ENCODE measurements around the gene FTO. TPM values are rescaled to one million over a fixed set of nuclear protein-coding genes. Genes with fewer than 3 reads are reported as not detected.

Gene FTO
- total RNA-seq, 1 experiment from 2014 or later = 55.0 TPM

DNA sequence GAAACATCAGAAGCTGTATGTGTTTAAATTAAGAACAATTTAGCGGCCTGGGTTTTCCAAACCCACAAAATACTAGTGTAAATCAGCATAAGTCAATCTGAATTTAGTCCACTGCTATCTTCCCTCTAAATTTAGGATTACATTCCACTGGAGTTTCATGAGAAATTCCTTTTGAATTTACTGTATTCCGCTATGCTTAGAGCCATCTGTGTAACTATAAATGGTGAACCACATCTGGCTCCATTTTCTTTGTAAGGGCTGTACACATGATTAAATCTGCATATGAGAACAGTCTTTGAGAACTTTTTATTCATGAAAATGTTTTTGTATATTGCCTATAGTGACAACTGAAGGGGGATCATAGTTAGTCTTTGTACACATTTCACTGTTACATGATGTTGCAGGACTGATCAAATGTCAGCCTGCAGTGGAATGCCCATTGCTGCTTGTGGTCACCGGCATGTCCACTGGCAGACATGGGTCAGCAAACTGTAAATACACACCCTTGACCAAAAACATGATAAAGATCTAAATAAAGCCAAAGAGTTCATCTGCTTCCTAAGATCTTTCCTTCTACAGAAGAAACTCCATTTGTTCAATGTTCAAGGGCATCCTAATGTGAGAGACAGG is 37.1 kb upstream of the FTO start:
- no TSS peak for BruUV-seq (replicated peaks)
- DNase-seq (ENCODE audit: unreplicated experiment) = no peak
- Mint-ChIP-seq H3K4me1 (ENCODE audit: insufficient read depth, unreplicated experiment) (no peaks in the 10 kb centered on the region), H3K4me3 (ENCODE audit: unreplicated experiment) (no peak overlapping the region), H3K27me3 (ENCODE audit: insufficient read depth, unreplicated experiment) (no peaks in the 10 kb centered on the region), H3K36me3 (ENCODE audit: insufficient read depth, unreplicated experiment) (no peaks in the 10 kb centered on the region), H3K27ac (ENCODE audit: low read depth, unreplicated experiment) (no peak overlapping the region), H3K9me3 (ENCODE audit: unreplicated experiment) (no peaks in the 10 kb centered on the region)
- intact Hi-C loops (cut with micrococcal nuclease) = no loop called here
- ChIA-PET POLR2A (no interaction called here), CTCF (no interaction called here)
- TF ChIP-seq, protein P1, sequence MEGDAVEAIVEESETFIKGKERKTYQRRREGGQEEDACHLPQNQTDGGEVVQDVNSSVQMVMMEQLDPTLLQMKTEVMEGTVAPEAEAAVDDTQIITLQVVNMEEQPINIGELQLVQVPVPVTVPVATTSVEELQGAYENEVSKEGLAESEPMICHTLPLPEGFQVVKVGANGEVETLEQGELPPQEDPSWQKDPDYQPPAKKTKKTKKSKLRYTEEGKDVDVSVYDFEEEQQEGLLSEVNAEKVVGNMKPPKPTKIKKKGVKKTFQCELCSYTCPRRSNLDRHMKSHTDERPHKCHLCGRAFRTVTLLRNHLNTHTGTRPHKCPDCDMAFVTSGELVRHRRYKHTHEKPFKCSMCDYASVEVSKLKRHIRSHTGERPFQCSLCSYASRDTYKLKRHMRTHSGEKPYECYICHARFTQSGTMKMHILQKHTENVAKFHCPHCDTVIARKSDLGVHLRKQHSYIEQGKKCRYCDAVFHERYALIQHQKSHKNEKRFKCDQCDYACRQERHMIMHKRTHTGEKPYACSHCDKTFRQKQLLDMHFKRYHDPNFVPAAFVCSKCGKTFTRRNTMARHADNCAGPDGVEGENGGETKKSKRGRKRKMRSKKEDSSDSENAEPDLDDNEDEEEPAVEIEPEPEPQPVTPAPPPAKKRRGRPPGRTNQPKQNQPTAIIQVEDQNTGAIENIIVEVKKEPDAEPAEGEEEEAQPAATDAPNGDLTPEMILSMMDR (IDR thresholded peaks at IDR 0.05; ENCODE audit: unreplicated experiment) = no peak

DNA sequence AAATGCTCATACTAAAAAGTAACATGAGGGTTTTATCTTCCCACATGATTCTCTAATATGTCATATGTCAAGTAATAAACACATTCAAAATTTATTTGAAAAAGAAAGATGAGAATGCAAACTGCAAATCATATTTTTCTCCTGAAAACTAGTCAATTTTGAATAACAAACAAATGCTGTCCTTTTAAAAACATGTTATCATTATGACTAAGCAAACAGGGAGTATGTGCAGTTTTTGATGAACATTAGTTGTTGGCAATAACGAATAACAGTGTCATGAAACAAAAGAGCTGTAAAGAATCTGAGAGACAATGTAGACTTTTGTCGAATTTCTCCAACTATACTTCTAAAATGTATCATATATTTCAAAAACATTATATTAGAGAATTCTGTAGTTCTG is 35.1 kb upstream of the FTO start:
- BruUV-seq (replicated peaks) = no TSS peak

DNA sequence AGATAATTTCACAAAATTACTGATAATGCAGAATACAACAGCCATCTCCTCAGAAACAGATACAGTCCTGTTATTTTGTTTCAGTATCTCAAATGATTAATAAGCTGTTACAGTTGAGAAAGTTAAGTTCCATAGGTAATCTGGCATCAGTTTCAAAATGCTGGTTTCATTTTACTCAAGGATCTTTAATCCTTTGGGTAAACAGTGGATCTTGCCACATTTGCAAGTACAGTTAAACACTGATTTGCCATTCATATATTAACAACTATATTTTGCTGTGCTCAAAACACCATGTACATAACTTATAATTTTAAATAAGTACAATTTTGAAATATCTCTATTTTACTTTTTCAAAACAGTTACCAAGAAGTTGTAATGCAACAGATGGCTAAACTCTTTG is 31.5 kb upstream of the FTO start:
- H3K36me3 Mint-ChIP-seq (ENCODE audit: insufficient read depth, unreplicated experiment) = peaks cover 15% of the 10 kb centered on the region
- H3K4me3 Mint-ChIP-seq (ENCODE audit: unreplicated experiment) = no peak overlapping the region
- no TSS peak for BruUV-seq (replicated peaks)
- no peaks in the 10 kb centered on the region for H3K9me3 Mint-ChIP-seq (ENCODE audit: unreplicated experiment)
- intact Hi-C loops (cut with micrococcal nuclease) = no loop called here
- no peaks in the 10 kb centered on the region for H3K27me3 Mint-ChIP-seq (ENCODE audit: insufficient read depth, unreplicated experiment)
- ChIA-PET POLR2A (no interaction called here), CTCF (interaction anchor here (2.2 kb wide), 1 partner anchor 123 kb away, joined by 5 read pairs; no protein-coding TSS in a partner anchor)
- no peak overlapping the region for H3K27ac Mint-ChIP-seq (ENCODE audit: low read depth, unreplicated experiment)
- TF ChIP-seq, protein P1 (IDR thresholded peaks at IDR 0.05; ENCODE audit: unreplicated experiment) = no peak
- no peaks in the 10 kb centered on the region for H3K4me1 Mint-ChIP-seq (ENCODE audit: insufficient read depth, unreplicated experiment)
- no peak for DNase-seq (ENCODE audit: unreplicated experiment)

More for the DNA sequence above, 35.1 kb upstream of the FTO start:
- H3K27me3 Mint-ChIP-seq (ENCODE audit: insufficient read depth, unreplicated experiment) = no peaks in the 10 kb centered on the region
- H3K4me1 Mint-ChIP-seq (ENCODE audit: insufficient read depth, unreplicated experiment) = no peaks in the 10 kb centered on the region
- no peak for DNase-seq (ENCODE audit: unreplicated experiment)
- ChIA-PET CTCF (interaction anchor here (0.5 kb wide), 1 partner anchor 75 kb away, joined by 3 read pairs; no protein-coding TSS in a partner anchor), POLR2A (no interaction called here)
- H3K27ac Mint-ChIP-seq (ENCODE audit: low read depth, unreplicated experiment) = no peak overlapping the region
- H3K9me3 Mint-ChIP-seq (ENCODE audit: unreplicated experiment) = no peaks in the 10 kb centered on the region
- peaks cover 11% of the 10 kb centered on the region for H3K36me3 Mint-ChIP-seq (ENCODE audit: insufficient read depth, unreplicated experiment)
- H3K4me3 Mint-ChIP-seq (ENCODE audit: unreplicated experiment) = no peak overlapping the region
- intact Hi-C loops (cut with micrococcal nuclease) = no loop called here
- TF ChIP-seq, protein P1 (IDR thresholded peaks at IDR 0.05; ENCODE audit: unreplicated experiment) = no peak

DNA sequence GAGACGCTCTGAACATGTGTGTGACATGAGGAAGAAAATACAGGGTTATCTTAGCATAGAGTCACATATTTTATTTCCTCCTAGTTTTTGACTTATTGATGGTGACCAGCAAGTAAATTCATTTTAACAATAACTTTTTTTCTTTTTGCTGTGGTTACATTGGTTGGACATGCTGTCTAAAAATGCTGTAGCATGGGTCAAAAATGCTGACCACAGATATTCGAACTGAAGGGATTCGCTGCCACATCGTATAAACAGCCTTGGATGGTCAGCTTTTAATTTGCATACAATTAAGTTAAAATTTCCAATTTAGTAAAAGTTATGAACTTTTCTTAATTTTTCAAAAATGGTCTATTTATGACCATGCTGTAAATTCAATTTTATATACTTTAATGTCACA is 30.8 kb upstream of the FTO start:
- no peaks in the 10 kb centered on the region for H3K27me3 Mint-ChIP-seq (ENCODE audit: insufficient read depth, unreplicated experiment)
- no peak overlapping the region for H3K27ac Mint-ChIP-seq (ENCODE audit: low read depth, unreplicated experiment)
- H3K4me3 Mint-ChIP-seq (ENCODE audit: unreplicated experiment) = no peak overlapping the region
- H3K9me3 Mint-ChIP-seq (ENCODE audit: unreplicated experiment) = no peaks in the 10 kb centered on the region
- H3K36me3 Mint-ChIP-seq (ENCODE audit: insufficient read depth, unreplicated experiment) = peaks cover 16% of the 10 kb centered on the region
- ChIA-PET CTCF (no interaction called here), POLR2A (interaction anchor here (1.1 kb wide), 1 partner anchor 9 kb away, joined by 4 read pairs; no protein-coding TSS in a partner anchor)
- intact Hi-C loops (cut with micrococcal nuclease) = no loop called here
- BruUV-seq (replicated peaks) = no TSS peak
- no peak for DNase-seq (ENCODE audit: unreplicated experiment)
- no peaks in the 10 kb centered on the region for H3K4me1 Mint-ChIP-seq (ENCODE audit: insufficient read depth, unreplicated experiment)
- TF ChIP-seq, protein P1 (IDR thresholded peaks at IDR 0.05; ENCODE audit: unreplicated experiment) = no peak

Data from MCF 10A (cell line).